HG03064 (cell line): Measurements from ENCODE around the gene BTBD7.

Experiments
- ATAC-seq: cut with Tn5 transposase; IDR thresholded peaks from one replicate; pipeline ENCODE4 v1.9.1; 2021; ENCODE audit warnings: low read depth; ENCODE audit not compliant: unreplicated experiment

The BTBD7 gene

GRCh38 chr14:93329965-93330608 is 2.7 kb downstream of the BTBD7 start:
- no peak for ATAC-seq

- ATAC-seq: no peak
These were observed 4.3 kb downstream of the BTBD7 start for GRCh38 chr14:93328546-93328945.

GRCh38 chr14:93326196-93326595 is 6.6 kb downstream of the BTBD7 start:
- no peak for ATAC-seq

GRCh38 chr14:93323600-93324174 is 9.1 kb downstream of the BTBD7 start:
- no peak for ATAC-seq

- ATAC-seq: no peak
These were observed 9.8 kb downstream of the BTBD7 start for GRCh38 chr14:93322929-93323599.

GRCh38 chr14:93320489-93320888 is 12.3 kb downstream of the BTBD7 start:
- ATAC-seq: no peak

GRCh38 chr14:93319958-93320357 is 12.9 kb downstream of the BTBD7 start:
- ATAC-seq: no peak

- no peak for ATAC-seq
These were observed 13.3 kb downstream of the BTBD7 start for GRCh38 chr14:93319494-93319893.

- ATAC-seq: no peak
These were observed 13.9 kb downstream of the BTBD7 start for GRCh38 chr14:93318927-93319326.

GRCh38 chr14:93317875-93318807 is 14.7 kb downstream of the BTBD7 start:
- ATAC-seq: no peak

- ATAC-seq: no peak
These were observed 15.5 kb downstream of the BTBD7 start for GRCh38 chr14:93317210-93317874.

GRCh38 chr14:93316716-93317115 is 16.1 kb downstream of the BTBD7 start:
- ATAC-seq: no peak

- no peak for ATAC-seq
These were observed 17.3 kb downstream of the BTBD7 start for GRCh38 chr14:93315575-93315974.

GRCh38 chr14:93311082-93311481 is 21.8 kb downstream of the BTBD7 start:
- ATAC-seq: no peak

GRCh38 chr14:93309427-93309966 is 23.3 kb downstream of the BTBD7 start:
- ATAC-seq: no peak

GRCh38 chr14:93308686-93309345 is 24.0 kb downstream of the BTBD7 start:
- no peak for ATAC-seq

GRCh38 chr14:93306812-93307211 is 26.0 kb downstream of the BTBD7 start:
- no peak for ATAC-seq

GRCh38 chr14:93305725-93306418 is 27.0 kb downstream of the BTBD7 start:
- ATAC-seq: no peak

GRCh38 chr14:93304771-93305170 is 28.1 kb downstream of the BTBD7 start:
- no peak for ATAC-seq
